WTC11 (cell line): Measurements from ENCODE around the gene SMG1. TPM values are rescaled to one million over a fixed set of nuclear protein-coding genes. Genes with fewer than 3 reads are reported as not detected.

Experiments used
- ATAC-seq: fragments of 200-7000 bp; cut with Tn5 transposase; 2 replicates; pipeline ENCODE4 v1.10.0; 2021; ENCODE audit warnings: mild to moderate bottlenecking, moderate library complexity
- CTCF ChIA-PET: fragments of 300-600 bp; sonication (Branson Sonifier 250); formaldehyde crosslinking; loops from one replicate; lab custom pipeline; 2021; ENCODE audit warnings: antibody characterized with exemption; lab: Charles Lee
- POLR2A ChIA-PET: fragments of 350-600 bp; sonication (Branson Sonifier 250); formaldehyde crosslinking; loops from one replicate; lab custom pipeline; 2021; ENCODE audit warnings: antibody characterized with exemption; lab: Charles Lee
- DNase-seq: peaks from one replicate; pipeline ENCODE4 v3.0.0; 2021; ENCODE audit warnings: low spot score
- H3K27ac Mint-ChIP-seq: 2 replicates; pipeline ENCODE4 v1.8.0; 2021; ENCODE audit warnings: mixed read lengths
- H3K27me3 Mint-ChIP-seq: 2 replicates; pipeline ENCODE4 v1.8.0; 2021; ENCODE audit warnings: low read depth, mild to moderate bottlenecking, moderate library complexity, mixed read lengths
- H3K36me3 Mint-ChIP-seq: 2 replicates; pipeline ENCODE4 v1.8.0; 2021; ENCODE audit warnings: mixed read lengths
- H3K4me1 Mint-ChIP-seq: 2 replicates; pipeline ENCODE4 v1.8.0; 2022; ENCODE audit warnings: mixed read lengths
- H3K4me3 Mint-ChIP-seq: 2 replicates; pipeline ENCODE4 v1.8.0; 2021; ENCODE audit warnings: mild to moderate bottlenecking, moderate library complexity, mixed read lengths
- H3K9me3 Mint-ChIP-seq: 2 replicates; pipeline ENCODE4 v1.8.0; 2021; ENCODE audit warnings: mixed read lengths
- AFF4 ChIP-seq: sonication (generic); formaldehyde crosslinking; IDR thresholded peaks from 2 replicates; pipeline ENCODE4 v1.8.1; 2023; ENCODE audit warnings: mild to moderate bottlenecking, missing genetic modification reagents, borderline replicate concordance
- E2F1 ChIP-seq: sonication (generic); formaldehyde crosslinking; IDR thresholded peaks from 2 replicates; pipeline ENCODE4 v1.8.0; 2022; ENCODE audit warnings: mild to moderate bottlenecking, missing genetic modification reagents
- ELF4 ChIP-seq: sonication (generic); formaldehyde crosslinking; IDR thresholded peaks from 2 replicates; pipeline ENCODE4 v1.8.1; 2022; ENCODE audit warnings: low read depth, mild to moderate bottlenecking, moderate library complexity, missing genetic modification reagents
- FOXJ3 ChIP-seq: sonication (generic); formaldehyde crosslinking; IDR thresholded peaks from 2 replicates; pipeline ENCODE4 v1.9.0; 2021; ENCODE audit warnings: missing genetic modification reagents, mild to moderate bottlenecking, borderline replicate concordance
- MXD4 ChIP-seq: fragments of 250-450 bp; sonication (Bioruptor Pico); IDR thresholded peaks from 2 replicates; pipeline ENCODE4 v1.8.0; 2021; ENCODE audit warnings: mild to moderate bottlenecking, moderate library complexity, borderline replicate concordance
- SMAD3 ChIP-seq: sonication (generic); formaldehyde crosslinking; IDR thresholded peaks from 2 replicates; pipeline ENCODE4 v1.8.0; 2022; ENCODE audit warnings: missing genetic modification reagents, mild to moderate bottlenecking, borderline replicate concordance
- SP1 ChIP-seq: sonication (generic); formaldehyde crosslinking; conservative IDR thresholded peaks from 2 replicates; pipeline ENCODE4 v1.8.1; 2022; ENCODE audit warnings: missing genetic modification reagents
- ZBTB21 ChIP-seq: sonication (generic); formaldehyde crosslinking; IDR thresholded peaks from 2 replicates; pipeline ENCODE4 v1.8.1; 2023; ENCODE audit warnings: mild to moderate bottlenecking, missing genetic modification reagents, borderline replicate concordance
- ZNF232 ChIP-seq: sonication (generic); formaldehyde crosslinking; IDR thresholded peaks from 2 replicates; pipeline ENCODE4 v1.8.0; 2022; ENCODE audit warnings: mild to moderate bottlenecking, missing genetic modification reagents
- ZNF281 ChIP-seq: sonication (generic); formaldehyde crosslinking; IDR thresholded peaks from 2 replicates; pipeline ENCODE4 v1.8.0; 2023; ENCODE audit warnings: mild to moderate bottlenecking, missing genetic modification reagents
- total RNA-seq: library from RNA; stranded (reverse); gene quantifications from 3 replicates; pipeline ENCODE4 v1.2.3, GENCODE V29; 2021
- TF ChIP-seq, protein P1 (sequence below): sonication (generic); formaldehyde crosslinking; IDR thresholded peaks from 2 replicates; pipeline ENCODE4 v1.8.1; 2023; ENCODE audit warnings: mild to moderate bottlenecking, missing genetic modification reagents, moderate library complexity
- TF ChIP-seq, protein P2 (sequence below): sonication (generic); formaldehyde crosslinking; conservative IDR thresholded peaks from 2 replicates; pipeline ENCODE4 v1.8.1; 2023; ENCODE audit warnings: mild to moderate bottlenecking, low read depth, missing genetic modification reagents, moderate library complexity
- TF ChIP-seq, protein P3 (sequence below): sonication (generic); formaldehyde crosslinking; IDR thresholded peaks from 2 replicates; pipeline ENCODE4 v1.8.1; 2023; ENCODE audit warnings: mild to moderate bottlenecking, missing genetic modification reagents
- TF ChIP-seq, protein P4 (sequence below): sonication (generic); formaldehyde crosslinking; IDR thresholded peaks from 2 replicates; pipeline ENCODE4 v1.8.0; 2023; ENCODE audit warnings: missing genetic modification reagents, mild to moderate bottlenecking, borderline replicate concordance

Gene SMG1
- total RNA-seq, 1 experiment from 2014 or later, result 72.2 TPM

DNA sequence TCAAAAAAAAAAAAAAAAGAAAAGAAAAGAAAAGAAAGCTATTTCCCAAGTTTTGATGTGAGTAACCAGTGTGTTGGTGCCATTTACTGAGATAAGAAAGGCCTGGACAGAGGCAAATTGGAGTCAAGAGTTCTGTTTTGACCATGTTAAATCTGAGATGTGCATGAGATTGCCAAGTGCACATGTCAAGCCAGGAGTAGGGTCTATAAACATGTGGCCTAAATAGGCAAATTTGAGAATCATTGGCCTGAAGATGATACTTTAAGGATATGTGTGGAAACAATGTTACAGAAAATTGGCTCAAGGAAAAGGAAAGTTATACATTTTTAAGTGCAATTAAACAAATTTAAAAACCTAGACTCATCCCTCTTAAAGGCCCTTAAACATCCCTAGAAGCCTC lies 15.3 kb upstream of the SMG1 start:
- Mint-ChIP-seq H3K27me3 (no peaks in the 10 kb centered on the region; the same call in 1 of the 2 replicates), H3K4me1 (peaks cover 14% of the 10 kb centered on the region), H3K9me3 (no peaks in the 10 kb centered on the region), H3K4me3 (no peak overlapping the region), H3K27ac (no peak overlapping the region), H3K36me3 (no peaks in the 10 kb centered on the region)
- ATAC-seq, result no peak
- TF ChIP-seq, protein P1, sequence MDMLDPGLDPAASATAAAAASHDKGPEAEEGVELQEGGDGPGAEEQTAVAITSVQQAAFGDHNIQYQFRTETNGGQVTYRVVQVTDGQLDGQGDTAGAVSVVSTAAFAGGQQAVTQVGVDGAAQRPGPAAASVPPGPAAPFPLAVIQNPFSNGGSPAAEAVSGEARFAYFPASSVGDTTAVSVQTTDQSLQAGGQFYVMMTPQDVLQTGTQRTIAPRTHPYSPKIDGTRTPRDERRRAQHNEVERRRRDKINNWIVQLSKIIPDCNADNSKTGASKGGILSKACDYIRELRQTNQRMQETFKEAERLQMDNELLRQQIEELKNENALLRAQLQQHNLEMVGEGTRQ (CRISPR knock-in tag), result no peak
- TF ChIP-seq ELF4 (CRISPR knock-in tag), result no peak
- TF ChIP-seq FOXJ3, result no peak
- no peak for TF ChIP-seq ZBTB21 (CRISPR knock-in tag)
- TF ChIP-seq AFF4 (CRISPR knock-in tag), result no peak
- no peak for TF ChIP-seq MXD4 (CRISPR knock-in tag)
- no peak for DNase-seq
- POLR2A ChIA-PET, result interaction anchor here (0.6 kb wide), 1 partner anchor 94 kb away, joined by 3 read pairs; no protein-coding TSS in a partner anchor
- CTCF ChIA-PET, result no interaction called here

DNA sequence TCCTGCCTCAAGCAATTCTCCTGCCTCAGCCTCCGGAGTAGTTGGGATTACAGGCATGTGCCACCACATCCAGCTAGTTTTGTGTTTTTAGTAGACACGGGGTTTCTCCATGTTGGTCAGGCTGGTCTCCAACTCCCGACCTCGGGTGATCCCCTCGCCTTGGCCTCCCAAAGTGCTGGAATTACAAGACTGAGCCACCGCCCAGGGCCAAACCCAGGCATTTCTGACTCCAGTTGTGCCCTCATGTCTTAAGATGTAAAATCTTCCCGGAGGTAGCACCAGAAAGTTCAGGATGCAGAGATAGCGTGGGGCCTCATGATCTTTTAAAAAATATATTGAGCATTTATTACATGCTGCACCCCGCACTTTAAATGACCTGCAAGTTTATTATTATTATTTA lies 12.8 kb upstream of the SMG1 start:
- Mint-ChIP-seq H3K27me3 (no peaks in the 10 kb centered on the region; the same call in 1 of the 2 replicates), H3K4me1 (no peaks in the 10 kb centered on the region), H3K9me3 (no peaks in the 10 kb centered on the region), H3K36me3 (no peaks in the 10 kb centered on the region), H3K27ac (no peak overlapping the region), H3K4me3 (no peak overlapping the region)
- POLR2A ChIA-PET, result no interaction called here
- CTCF ChIA-PET, result no interaction called here
- DNase-seq (no peak), ATAC-seq (no peak)
- TF ChIP-seq, protein P2, sequence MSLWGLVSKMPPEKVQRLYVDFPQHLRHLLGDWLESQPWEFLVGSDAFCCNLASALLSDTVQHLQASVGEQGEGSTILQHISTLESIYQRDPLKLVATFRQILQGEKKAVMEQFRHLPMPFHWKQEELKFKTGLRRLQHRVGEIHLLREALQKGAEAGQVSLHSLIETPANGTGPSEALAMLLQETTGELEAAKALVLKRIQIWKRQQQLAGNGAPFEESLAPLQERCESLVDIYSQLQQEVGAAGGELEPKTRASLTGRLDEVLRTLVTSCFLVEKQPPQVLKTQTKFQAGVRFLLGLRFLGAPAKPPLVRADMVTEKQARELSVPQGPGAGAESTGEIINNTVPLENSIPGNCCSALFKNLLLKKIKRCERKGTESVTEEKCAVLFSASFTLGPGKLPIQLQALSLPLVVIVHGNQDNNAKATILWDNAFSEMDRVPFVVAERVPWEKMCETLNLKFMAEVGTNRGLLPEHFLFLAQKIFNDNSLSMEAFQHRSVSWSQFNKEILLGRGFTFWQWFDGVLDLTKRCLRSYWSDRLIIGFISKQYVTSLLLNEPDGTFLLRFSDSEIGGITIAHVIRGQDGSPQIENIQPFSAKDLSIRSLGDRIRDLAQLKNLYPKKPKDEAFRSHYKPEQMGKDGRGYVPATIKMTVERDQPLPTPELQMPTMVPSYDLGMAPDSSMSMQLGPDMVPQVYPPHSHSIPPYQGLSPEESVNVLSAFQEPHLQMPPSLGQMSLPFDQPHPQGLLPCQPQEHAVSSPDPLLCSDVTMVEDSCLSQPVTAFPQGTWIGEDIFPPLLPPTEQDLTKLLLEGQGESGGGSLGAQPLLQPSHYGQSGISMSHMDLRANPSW (CRISPR knock-in tag), result no peak
- TF ChIP-seq E2F1, result no peak
- TF ChIP-seq SMAD3 (CRISPR knock-in tag), result no peak
- TF ChIP-seq ELF4 (CRISPR knock-in tag), result no peak
- TF ChIP-seq ZNF281 (CRISPR knock-in tag), result no peak
- TF ChIP-seq, protein P3, sequence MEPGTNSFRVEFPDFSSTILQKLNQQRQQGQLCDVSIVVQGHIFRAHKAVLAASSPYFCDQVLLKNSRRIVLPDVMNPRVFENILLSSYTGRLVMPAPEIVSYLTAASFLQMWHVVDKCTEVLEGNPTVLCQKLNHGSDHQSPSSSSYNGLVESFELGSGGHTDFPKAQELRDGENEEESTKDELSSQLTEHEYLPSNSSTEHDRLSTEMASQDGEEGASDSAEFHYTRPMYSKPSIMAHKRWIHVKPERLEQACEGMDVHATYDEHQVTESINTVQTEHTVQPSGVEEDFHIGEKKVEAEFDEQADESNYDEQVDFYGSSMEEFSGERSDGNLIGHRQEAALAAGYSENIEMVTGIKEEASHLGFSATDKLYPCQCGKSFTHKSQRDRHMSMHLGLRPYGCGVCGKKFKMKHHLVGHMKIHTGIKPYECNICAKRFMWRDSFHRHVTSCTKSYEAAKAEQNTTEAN (CRISPR knock-in tag), result no peak
- TF ChIP-seq, protein P4, sequence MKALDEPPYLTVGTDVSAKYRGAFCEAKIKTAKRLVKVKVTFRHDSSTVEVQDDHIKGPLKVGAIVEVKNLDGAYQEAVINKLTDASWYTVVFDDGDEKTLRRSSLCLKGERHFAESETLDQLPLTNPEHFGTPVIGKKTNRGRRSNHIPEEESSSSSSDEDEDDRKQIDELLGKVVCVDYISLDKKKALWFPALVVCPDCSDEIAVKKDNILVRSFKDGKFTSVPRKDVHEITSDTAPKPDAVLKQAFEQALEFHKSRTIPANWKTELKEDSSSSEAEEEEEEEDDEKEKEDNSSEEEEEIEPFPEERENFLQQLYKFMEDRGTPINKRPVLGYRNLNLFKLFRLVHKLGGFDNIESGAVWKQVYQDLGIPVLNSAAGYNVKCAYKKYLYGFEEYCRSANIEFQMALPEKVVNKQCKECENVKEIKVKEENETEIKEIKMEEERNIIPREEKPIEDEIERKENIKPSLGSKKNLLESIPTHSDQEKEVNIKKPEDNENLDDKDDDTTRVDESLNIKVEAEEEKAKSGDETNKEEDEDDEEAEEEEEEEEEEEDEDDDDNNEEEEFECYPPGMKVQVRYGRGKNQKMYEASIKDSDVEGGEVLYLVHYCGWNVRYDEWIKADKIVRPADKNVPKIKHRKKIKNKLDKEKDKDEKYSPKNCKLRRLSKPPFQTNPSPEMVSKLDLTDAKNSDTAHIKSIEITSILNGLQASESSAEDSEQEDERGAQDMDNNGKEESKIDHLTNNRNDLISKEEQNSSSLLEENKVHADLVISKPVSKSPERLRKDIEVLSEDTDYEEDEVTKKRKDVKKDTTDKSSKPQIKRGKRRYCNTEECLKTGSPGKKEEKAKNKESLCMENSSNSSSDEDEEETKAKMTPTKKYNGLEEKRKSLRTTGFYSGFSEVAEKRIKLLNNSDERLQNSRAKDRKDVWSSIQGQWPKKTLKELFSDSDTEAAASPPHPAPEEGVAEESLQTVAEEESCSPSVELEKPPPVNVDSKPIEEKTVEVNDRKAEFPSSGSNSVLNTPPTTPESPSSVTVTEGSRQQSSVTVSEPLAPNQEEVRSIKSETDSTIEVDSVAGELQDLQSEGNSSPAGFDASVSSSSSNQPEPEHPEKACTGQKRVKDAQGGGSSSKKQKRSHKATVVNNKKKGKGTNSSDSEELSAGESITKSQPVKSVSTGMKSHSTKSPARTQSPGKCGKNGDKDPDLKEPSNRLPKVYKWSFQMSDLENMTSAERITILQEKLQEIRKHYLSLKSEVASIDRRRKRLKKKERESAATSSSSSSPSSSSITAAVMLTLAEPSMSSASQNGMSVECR (CRISPR knock-in tag), result no peak
- TF ChIP-seq ZNF232 (CRISPR knock-in tag), result no peak
- TF ChIP-seq SP1 (CRISPR knock-in tag), result no peak
